ENCODE measurements around the gene PLCZ1.

Gene PLCZ1

GRCh38 chr12:18655351-18655750 is 82.5 kb downstream of the PLCZ1 start:
- Histone ChIP-seq H3K36me3 (ENCODE audit: control insufficient read depth, low read depth, low read length) (no peaks in the 10 kb centered on the region), H3K27ac (ENCODE audit: low read length) (no peak overlapping the region), H3K9me3 (ENCODE audit: control insufficient read depth, low read depth, low read length) (no peaks in the 10 kb centered on the region), H3K4me1 (ENCODE audit: control insufficient read depth, low read depth, low read length) (no peaks in the 10 kb centered on the region), H3K27me3 (ENCODE audit: control insufficient read depth, insufficient read depth, low read length) (no peaks in the 10 kb centered on the region), H3K9ac (ENCODE audit: low read length) (no peak overlapping the region), H3K4me3 (ENCODE audit: low read length) (no peak overlapping the region)

GRCh38 chr12:18653465-18653864 is 84.3 kb downstream of the PLCZ1 start:
- Histone ChIP-seq H3K4me1 (ENCODE audit: control insufficient read depth, low read depth, low read length) (no peaks in the 10 kb centered on the region), H3K9me3 (ENCODE audit: control insufficient read depth, low read depth, low read length) (no peaks in the 10 kb centered on the region), H3K27me3 (ENCODE audit: control insufficient read depth, insufficient read depth, low read length) (no peaks in the 10 kb centered on the region), H3K27ac (ENCODE audit: low read length) (no peak overlapping the region), H3K4me3 (ENCODE audit: low read length) (no peak overlapping the region), H3K36me3 (ENCODE audit: control insufficient read depth, low read depth, low read length) (no peaks in the 10 kb centered on the region), H3K9ac (ENCODE audit: low read length) (no peak overlapping the region)

- H3K27ac ChIP-seq (ENCODE audit: low read length), result no peak overlapping the region
- no peak overlapping the region for H3K4me3 ChIP-seq (ENCODE audit: low read length)
- H3K9me3 ChIP-seq (ENCODE audit: control insufficient read depth, low read depth, low read length), result no peaks in the 10 kb centered on the region
- no peaks in the 10 kb centered on the region for H3K27me3 ChIP-seq (ENCODE audit: control insufficient read depth, insufficient read depth, low read length)
- H3K9ac ChIP-seq (ENCODE audit: low read length), result no peak overlapping the region
- no peaks in the 10 kb centered on the region for H3K4me1 ChIP-seq (ENCODE audit: control insufficient read depth, low read depth, low read length)
- H3K36me3 ChIP-seq (ENCODE audit: control insufficient read depth, low read depth, low read length), result no peaks in the 10 kb centered on the region
These were observed 85.2 kb downstream of the PLCZ1 start for GRCh38 chr12:18652596-18652995.

- Histone ChIP-seq H3K9me3 (ENCODE audit: control insufficient read depth, low read depth, low read length) (no peaks in the 10 kb centered on the region), H3K27ac (ENCODE audit: low read length) (no peak overlapping the region), H3K9ac (ENCODE audit: low read length) (no peak overlapping the region), H3K4me1 (ENCODE audit: control insufficient read depth, low read depth, low read length) (no peaks in the 10 kb centered on the region), H3K27me3 (ENCODE audit: control insufficient read depth, insufficient read depth, low read length) (no peaks in the 10 kb centered on the region), H3K4me3 (ENCODE audit: low read length) (no peak overlapping the region), H3K36me3 (ENCODE audit: control insufficient read depth, low read depth, low read length) (no peaks in the 10 kb centered on the region)
These were observed 86.3 kb downstream of the PLCZ1 start for GRCh38 chr12:18651525-18651924.

- Histone ChIP-seq H3K9ac (ENCODE audit: low read length) (no peak overlapping the region), H3K4me1 (ENCODE audit: control insufficient read depth, low read depth, low read length) (no peaks in the 10 kb centered on the region), H3K9me3 (ENCODE audit: control insufficient read depth, low read depth, low read length) (no peaks in the 10 kb centered on the region), H3K27ac (ENCODE audit: low read length) (no peak overlapping the region), H3K4me3 (ENCODE audit: low read length) (no peak overlapping the region), H3K27me3 (ENCODE audit: control insufficient read depth, insufficient read depth, low read length) (no peaks in the 10 kb centered on the region), H3K36me3 (ENCODE audit: control insufficient read depth, low read depth, low read length) (no peaks in the 10 kb centered on the region)
These were observed 91.4 kb downstream of the PLCZ1 start for GRCh38 chr12:18646286-18646890.

GRCh38 chr12:18644564-18644963 is 93.2 kb downstream of the PLCZ1 start:
- Histone ChIP-seq H3K4me3 (ENCODE audit: low read length) (no peak overlapping the region), H3K4me1 (ENCODE audit: control insufficient read depth, low read depth, low read length) (no peaks in the 10 kb centered on the region), H3K9me3 (ENCODE audit: control insufficient read depth, low read depth, low read length) (no peaks in the 10 kb centered on the region), H3K27me3 (ENCODE audit: control insufficient read depth, insufficient read depth, low read length) (no peaks in the 10 kb centered on the region), H3K36me3 (ENCODE audit: control insufficient read depth, low read depth, low read length) (no peaks in the 10 kb centered on the region), H3K9ac (ENCODE audit: low read length) (no peak overlapping the region), H3K27ac (ENCODE audit: low read length) (no peak overlapping the region)

GRCh38 chr12:18643681-18644080 is 94.1 kb downstream of the PLCZ1 start:
- Histone ChIP-seq H3K27ac (ENCODE audit: low read length) (no peak overlapping the region), H3K27me3 (ENCODE audit: control insufficient read depth, insufficient read depth, low read length) (no peaks in the 10 kb centered on the region), H3K4me1 (ENCODE audit: control insufficient read depth, low read depth, low read length) (no peaks in the 10 kb centered on the region)

GRCh38 chr12:18640321-18640955 is 97.4 kb downstream of the PLCZ1 start:
- Histone ChIP-seq H3K9ac (ENCODE audit: low read length) (no peak overlapping the region), H3K4me1 (ENCODE audit: control insufficient read depth, low read depth, low read length) (no peaks in the 10 kb centered on the region), H3K4me3 (ENCODE audit: low read length) (no peak overlapping the region), H3K36me3 (ENCODE audit: control insufficient read depth, low read depth, low read length) (no peaks in the 10 kb centered on the region), H3K27me3 (ENCODE audit: control insufficient read depth, insufficient read depth, low read length) (no peaks in the 10 kb centered on the region), H3K9me3 (ENCODE audit: control insufficient read depth, low read depth, low read length) (no peaks in the 10 kb centered on the region), H3K27ac (ENCODE audit: low read length) (no peak overlapping the region)

More at GRCh38 chr12:18643681-18644080, 94.1 kb downstream of the PLCZ1 start:
- Histone ChIP-seq H3K36me3 (ENCODE audit: control insufficient read depth, low read depth, low read length) (no peaks in the 10 kb centered on the region), H3K9ac (ENCODE audit: low read length) (no peak overlapping the region), H3K4me3 (ENCODE audit: low read length) (no peak overlapping the region), H3K9me3 (ENCODE audit: control insufficient read depth, low read depth, low read length) (no peaks in the 10 kb centered on the region)

- no peaks in the 10 kb centered on the region for H3K27me3 ChIP-seq (ENCODE audit: control insufficient read depth, insufficient read depth, low read length)
- H3K27ac ChIP-seq (ENCODE audit: low read length), result no peak overlapping the region
- no peak overlapping the region for H3K4me3 ChIP-seq (ENCODE audit: low read length)
- no peaks in the 10 kb centered on the region for H3K9me3 ChIP-seq (ENCODE audit: control insufficient read depth, low read depth, low read length)
- no peaks in the 10 kb centered on the region for H3K4me1 ChIP-seq (ENCODE audit: control insufficient read depth, low read depth, low read length)
- no peaks in the 10 kb centered on the region for H3K36me3 ChIP-seq (ENCODE audit: control insufficient read depth, low read depth, low read length)
- H3K9ac ChIP-seq (ENCODE audit: low read length), result no peak overlapping the region
These were observed 103.4 kb downstream of the PLCZ1 start for GRCh38 chr12:18634382-18634781.

Measured in iPS-18a (cell line).